ENCODE measurements around the gene GGT6. TPM values are rescaled to one million over a fixed set of nuclear protein-coding genes. Genes with fewer than 3 reads are reported as not detected.

Gene GGT6
- total RNA-seq, 1 experiment from 2014 or later = not detected

- BruUV-seq (replicated peaks) = no TSS peak
- Histone ChIP-seq H3K27me3 (replicated peaks; ENCODE audit: insufficient read depth, low read depth, low read length, poor library complexity) (no peaks in the 10 kb centered on the region), H3K4me1 (ENCODE audit: insufficient read depth, low read length, poor library complexity, severe bottlenecking) (no peaks in the 10 kb centered on the region), H3K4me3 (ENCODE audit: low read depth, low read length, poor library complexity, severe bottlenecking) (no peak overlapping the region), H3K9me3 (ENCODE audit: low read depth, low read length, poor library complexity, severe bottlenecking) (no peaks in the 10 kb centered on the region), H3K36me3 (ENCODE audit: insufficient read depth, low read length, poor library complexity, severe bottlenecking) (no peaks in the 10 kb centered on the region), H3K27ac (ENCODE audit: low read depth, low read length, poor library complexity, severe bottlenecking) (no peak overlapping the region)
- CTCF ChIA-PET = interaction anchor here (0.9 kb wide), 1 partner anchor 44 kb away, joined by 3 read pairs; no protein-coding TSS in a partner anchor
- POLR2A ChIA-PET (ENCODE audit: low non-redundant PET) = no interaction called here
- intact Hi-C loops (cut with micrococcal nuclease; ENCODE audit: unreplicated experiment) = no loop called here
- DNase-seq (ENCODE audit: low spot score) = no peak
- TF ChIP-seq EZH2 (IDR thresholded peaks at IDR 0.05; ENCODE audit: borderline replicate concordance, low read depth, low read length, poor library complexity, severe bottlenecking) = no peak
- TF ChIP-seq, protein P1, sequence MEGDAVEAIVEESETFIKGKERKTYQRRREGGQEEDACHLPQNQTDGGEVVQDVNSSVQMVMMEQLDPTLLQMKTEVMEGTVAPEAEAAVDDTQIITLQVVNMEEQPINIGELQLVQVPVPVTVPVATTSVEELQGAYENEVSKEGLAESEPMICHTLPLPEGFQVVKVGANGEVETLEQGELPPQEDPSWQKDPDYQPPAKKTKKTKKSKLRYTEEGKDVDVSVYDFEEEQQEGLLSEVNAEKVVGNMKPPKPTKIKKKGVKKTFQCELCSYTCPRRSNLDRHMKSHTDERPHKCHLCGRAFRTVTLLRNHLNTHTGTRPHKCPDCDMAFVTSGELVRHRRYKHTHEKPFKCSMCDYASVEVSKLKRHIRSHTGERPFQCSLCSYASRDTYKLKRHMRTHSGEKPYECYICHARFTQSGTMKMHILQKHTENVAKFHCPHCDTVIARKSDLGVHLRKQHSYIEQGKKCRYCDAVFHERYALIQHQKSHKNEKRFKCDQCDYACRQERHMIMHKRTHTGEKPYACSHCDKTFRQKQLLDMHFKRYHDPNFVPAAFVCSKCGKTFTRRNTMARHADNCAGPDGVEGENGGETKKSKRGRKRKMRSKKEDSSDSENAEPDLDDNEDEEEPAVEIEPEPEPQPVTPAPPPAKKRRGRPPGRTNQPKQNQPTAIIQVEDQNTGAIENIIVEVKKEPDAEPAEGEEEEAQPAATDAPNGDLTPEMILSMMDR (conservative IDR thresholded peaks at IDR 0.05; ENCODE audit: low read depth, low read length) = no peak
Measured at GRCh38 chr17:4522661-4523060, 37.7 kb downstream of the GGT6 start.

- no TSS peak for BruUV-seq (replicated peaks)
- TF ChIP-seq EZH2 (IDR thresholded peaks at IDR 0.05; ENCODE audit: borderline replicate concordance, low read depth, low read length, poor library complexity, severe bottlenecking) = no peak
- TF ChIP-seq, protein P1 (conservative IDR thresholded peaks at IDR 0.05; ENCODE audit: low read depth, low read length) = no peak
- DNase-seq (ENCODE audit: low spot score) = no peak
- ChIA-PET CTCF (no interaction called here), POLR2A (ENCODE audit: low non-redundant PET) (no interaction called here)
- no peaks in the 10 kb centered on the region for H3K9me3 ChIP-seq (ENCODE audit: low read depth, low read length, poor library complexity, severe bottlenecking)
- intact Hi-C loops (cut with micrococcal nuclease; ENCODE audit: unreplicated experiment) = no loop called here
- H3K4me1 ChIP-seq (ENCODE audit: insufficient read depth, low read length, poor library complexity, severe bottlenecking) = no peaks in the 10 kb centered on the region
- H3K4me3 ChIP-seq (ENCODE audit: low read depth, low read length, poor library complexity, severe bottlenecking) = no peak overlapping the region
- no peaks in the 10 kb centered on the region for H3K27me3 ChIP-seq (replicated peaks; ENCODE audit: insufficient read depth, low read depth, low read length, poor library complexity)
- no peaks in the 10 kb centered on the region for H3K36me3 ChIP-seq (ENCODE audit: insufficient read depth, low read length, poor library complexity, severe bottlenecking)
- no peak overlapping the region for H3K27ac ChIP-seq (ENCODE audit: low read depth, low read length, poor library complexity, severe bottlenecking)
Measured at GRCh38 chr17:4520894-4521600, 39.3 kb downstream of the GGT6 start.

DNA sequence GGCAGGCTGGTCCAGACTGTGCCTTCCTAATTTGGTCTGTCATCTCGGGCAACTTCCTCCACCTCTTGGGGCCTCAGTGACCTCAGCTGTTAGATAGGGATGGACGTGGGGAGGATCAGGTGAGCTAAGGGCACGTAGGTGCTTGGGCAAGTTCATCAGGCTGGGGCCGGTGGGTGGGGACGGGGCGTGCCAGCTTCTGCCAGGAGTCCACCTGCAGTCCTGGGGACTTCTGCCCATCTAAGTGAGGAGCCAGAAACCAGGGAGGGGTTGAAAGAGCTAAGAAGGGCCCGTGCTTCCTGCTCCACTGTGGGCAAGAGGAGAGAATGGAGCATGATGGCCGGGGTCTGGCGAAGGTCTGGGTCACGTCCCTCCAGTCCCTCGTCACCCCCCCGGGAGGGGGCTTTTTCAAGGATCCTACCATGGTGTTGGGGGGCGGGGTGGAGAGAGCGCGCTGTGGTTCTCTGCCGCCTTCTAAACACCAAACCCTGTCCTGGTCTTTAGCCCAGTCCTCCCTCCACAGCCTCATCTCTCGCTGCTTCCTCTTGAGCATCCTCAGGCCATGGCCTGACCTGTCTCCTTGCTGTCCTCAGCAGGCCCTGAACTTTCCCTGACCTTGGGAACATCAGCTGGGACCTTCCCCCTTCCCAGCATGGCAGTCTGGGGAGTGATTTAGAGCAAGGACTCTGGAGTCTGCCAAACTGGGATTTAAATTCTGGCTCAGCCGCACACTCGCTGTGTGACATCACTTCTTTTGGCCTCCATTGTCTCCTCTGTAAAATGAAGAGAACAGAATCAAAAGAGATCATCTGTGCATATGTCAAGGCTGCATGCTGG lies 40.1 kb downstream of the GGT6 start:
- POLR2A ChIA-PET (ENCODE audit: low non-redundant PET) = no interaction called here
- Histone ChIP-seq H3K36me3 (ENCODE audit: insufficient read depth, low read length, poor library complexity, severe bottlenecking) (no peaks in the 10 kb centered on the region), H3K9me3 (ENCODE audit: low read depth, low read length, poor library complexity, severe bottlenecking) (no peaks in the 10 kb centered on the region), H3K4me3 (ENCODE audit: low read depth, low read length, poor library complexity, severe bottlenecking) (no peak overlapping the region), H3K4me1 (ENCODE audit: insufficient read depth, low read length, poor library complexity, severe bottlenecking) (no peaks in the 10 kb centered on the region), H3K27ac (ENCODE audit: low read depth, low read length, poor library complexity, severe bottlenecking) (no peak overlapping the region), H3K27me3 (replicated peaks; ENCODE audit: insufficient read depth, low read depth, low read length, poor library complexity) (no peaks in the 10 kb centered on the region)
- CTCF ChIA-PET = no interaction called here
- no peak for DNase-seq (ENCODE audit: low spot score)
- intact Hi-C loops (cut with micrococcal nuclease; ENCODE audit: unreplicated experiment) = no loop called here
- BruUV-seq (replicated peaks) = no TSS peak
- TF ChIP-seq, protein P1 (conservative IDR thresholded peaks at IDR 0.05; ENCODE audit: low read depth, low read length) = no peak
- no peak for TF ChIP-seq EZH2 (IDR thresholded peaks at IDR 0.05; ENCODE audit: borderline replicate concordance, low read depth, low read length, poor library complexity, severe bottlenecking)

Measured in A673 (cell line).